ENCODE results near the gene POU6F2.

The POU6F2 gene

DNA sequence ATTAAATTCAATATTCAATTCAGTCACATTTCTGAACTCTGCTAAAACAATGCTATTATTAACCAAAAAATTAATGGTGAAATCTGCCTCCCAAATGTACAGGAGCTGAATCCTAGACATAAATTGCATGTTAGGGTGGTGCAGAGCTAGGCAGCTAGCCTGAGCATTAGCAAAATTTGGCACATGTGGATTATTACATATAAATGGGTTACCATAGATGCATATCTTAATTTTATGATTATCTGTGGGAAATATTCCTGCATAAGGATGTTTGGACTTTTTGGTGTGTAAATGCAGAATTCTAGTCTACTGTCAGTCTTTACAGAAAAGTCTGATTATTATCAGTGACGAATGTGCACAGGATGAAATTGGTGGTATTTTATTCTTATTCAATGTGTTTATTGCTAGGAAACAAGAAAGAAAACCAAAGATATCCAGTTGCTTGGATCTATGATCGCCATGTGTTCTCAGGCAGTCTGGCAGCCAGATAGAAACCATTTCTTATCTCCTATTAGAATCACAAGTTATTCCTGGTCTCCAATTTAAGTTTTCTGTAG lies 150.7 kb downstream of the POU6F2 start:
- no peak for DNase-seq (ENCODE audit: low read depth)

DNA sequence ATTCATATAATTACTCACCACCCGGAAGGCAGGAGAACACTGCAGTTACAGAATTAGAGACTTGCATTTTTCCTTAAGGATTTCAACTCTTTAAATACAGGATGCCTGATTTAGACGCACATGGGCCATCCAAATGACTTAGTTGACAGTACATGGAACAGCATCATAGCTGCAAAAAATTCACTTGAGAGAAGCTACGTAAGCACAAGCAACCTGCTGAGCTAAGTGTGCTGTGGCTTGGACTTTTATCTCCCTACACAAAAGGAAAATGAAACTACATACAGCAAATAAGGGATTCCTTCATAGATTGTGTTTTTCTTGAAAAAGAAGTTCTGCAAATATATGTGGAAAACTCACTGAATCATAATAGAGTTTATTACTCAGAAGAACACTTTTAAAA lies 152.6 kb downstream of the POU6F2 start:
- no peak for DNase-seq (ENCODE audit: low read depth)

DNA sequence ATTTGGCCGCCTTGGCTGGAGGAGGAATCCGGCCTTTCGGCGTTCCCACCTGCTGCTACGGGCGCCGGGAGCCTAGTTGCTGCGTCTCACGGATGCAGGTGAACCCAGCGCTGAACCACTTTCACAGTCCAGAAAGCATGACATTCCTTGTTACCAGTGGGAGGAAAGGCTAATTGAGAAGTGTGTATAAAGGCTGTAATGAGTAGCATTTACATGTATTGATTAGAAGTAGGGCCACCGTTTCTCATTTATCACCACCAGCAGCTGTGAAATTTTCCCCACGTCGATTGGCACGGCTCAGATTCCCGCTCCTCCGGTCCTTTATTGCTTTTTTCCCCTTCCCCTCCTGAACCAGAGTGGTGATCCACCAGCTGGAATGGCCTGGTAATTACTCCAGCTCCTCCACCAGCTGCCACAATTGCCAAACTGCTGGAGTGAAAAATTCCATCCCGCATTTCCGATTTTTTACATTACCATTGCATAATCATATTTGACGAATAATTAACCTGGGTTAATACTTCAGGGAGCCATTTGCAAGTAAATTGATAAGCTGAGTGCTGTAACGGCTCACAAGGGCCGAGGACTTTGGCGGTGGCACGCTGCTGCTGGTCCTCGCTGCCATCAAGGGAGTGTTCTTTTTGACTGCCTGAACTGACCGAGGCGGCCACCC lies 153.3 kb downstream of the POU6F2 start:
- no peak for DNase-seq (ENCODE audit: low read depth)

DNA sequence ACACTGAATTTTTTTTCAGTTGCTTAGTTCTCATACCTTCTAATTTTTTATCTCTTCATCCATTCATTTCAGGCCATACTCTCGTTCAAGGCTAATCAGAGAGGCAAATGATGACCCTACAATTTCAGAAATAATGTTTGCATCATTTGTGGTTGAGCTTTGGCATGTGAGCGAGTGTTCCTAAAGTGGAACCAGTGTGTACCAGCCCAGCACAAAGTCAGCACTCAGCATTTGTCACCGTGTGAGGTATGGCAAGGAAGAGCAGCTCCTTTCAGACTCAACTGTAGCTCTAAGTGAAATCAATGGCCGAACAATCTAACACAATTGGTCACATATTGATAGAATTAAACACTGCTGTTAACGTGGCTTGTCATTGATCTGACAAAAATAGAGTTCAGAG lies 154.6 kb downstream of the POU6F2 start:
- DNase-seq (ENCODE audit: low read depth): no peak

DNA sequence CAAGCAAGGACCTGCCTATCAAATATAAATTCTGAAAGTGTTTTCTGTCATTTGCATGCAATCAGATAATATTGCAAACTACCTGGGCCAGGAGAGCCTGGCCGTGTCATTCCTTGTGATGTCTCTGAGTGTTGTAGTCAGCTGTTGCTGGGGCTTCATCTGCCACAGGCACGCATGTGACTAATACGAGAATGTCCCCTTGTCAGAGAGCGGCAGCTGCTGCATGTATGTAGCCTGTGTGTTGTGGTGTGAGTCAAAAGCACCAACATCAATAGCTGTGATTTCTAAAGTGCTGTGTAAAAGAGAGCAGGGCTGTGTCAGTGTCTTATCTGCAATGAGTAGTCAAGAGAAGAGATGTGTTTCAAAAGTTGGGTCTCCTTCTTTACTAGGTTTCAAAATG lies 155.4 kb downstream of the POU6F2 start:
- no peak for DNase-seq (ENCODE audit: low read depth)

DNA sequence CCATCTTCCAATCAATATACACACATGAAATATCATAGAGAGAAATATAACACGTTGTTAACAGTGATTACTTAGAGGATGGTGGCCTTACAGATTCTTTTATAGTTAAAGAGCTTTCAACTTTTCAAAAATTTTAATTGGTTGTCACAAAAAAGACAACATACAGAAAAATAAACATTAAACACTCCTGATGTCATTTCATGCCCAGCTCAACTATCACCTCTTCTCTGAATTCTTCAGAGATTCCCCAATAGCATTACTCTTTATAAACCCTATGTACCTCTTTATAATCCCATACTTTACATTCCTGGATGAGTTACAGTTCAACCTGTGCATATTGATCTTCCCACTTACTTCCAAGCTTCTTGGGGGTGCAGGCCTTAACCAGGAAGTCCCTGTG lies 159.8 kb downstream of the POU6F2 start:
- no peak for DNase-seq (ENCODE audit: low read depth)

DNA sequence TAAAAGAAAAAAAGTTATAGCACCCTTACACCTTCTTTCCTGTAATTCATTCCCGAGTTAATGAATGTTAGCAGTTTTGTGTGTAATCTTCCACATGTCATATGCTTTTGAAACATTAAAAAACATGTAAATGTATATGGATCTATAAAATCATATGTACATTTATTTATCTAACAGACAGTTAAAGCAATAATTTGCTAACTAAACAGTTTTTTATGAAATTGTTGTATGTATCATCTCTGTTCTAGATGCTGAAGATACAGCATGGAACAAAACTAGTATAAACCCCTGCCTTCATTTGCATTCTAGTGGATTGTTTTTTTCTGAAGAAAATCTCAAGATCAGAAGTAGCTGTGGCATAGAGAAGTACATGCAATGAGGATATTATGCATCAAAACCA lies 165.0 kb downstream of the POU6F2 start:
- no peak for DNase-seq (ENCODE audit: low read depth)

DNA sequence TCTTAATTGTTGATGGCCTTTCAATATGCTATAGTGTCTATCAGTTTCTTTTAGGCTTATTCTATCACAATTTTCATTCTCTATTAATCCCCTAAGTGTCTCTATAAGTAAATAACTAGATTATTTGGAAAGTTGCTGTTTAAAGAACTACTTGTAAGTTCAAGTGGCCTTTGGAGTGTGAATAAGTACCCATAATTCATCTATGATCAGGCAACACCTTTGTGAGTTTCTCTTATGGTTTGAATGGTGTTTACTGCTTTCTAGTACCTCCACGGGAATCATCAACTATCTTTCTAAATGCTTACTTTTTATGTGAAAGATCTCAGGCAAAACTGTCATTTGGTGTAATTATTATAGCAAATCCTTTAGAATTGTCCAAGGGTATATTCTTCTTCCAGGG lies 166.7 kb downstream of the POU6F2 start:
- no peak for DNase-seq (ENCODE audit: low read depth)

DNA sequence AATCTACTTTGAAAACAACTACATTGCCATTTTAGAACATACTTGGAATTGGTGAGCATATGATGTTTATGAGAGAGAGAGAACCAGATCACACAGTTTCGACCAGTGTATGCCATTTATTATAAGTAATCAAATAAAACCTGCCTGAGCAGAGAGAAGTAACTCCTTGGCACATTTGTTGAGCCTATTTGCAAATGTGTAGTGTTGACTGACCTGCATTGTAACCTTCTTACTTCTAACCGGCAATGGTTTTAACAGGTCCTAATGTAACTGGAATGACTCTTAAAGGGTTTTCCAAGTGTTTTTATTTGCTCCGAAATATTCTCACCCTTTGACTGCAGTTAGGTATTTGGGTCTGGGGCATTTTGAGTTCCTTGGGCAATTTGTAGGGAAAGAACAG lies 167.6 kb downstream of the POU6F2 start:
- no peak for DNase-seq (ENCODE audit: low read depth)

DNA sequence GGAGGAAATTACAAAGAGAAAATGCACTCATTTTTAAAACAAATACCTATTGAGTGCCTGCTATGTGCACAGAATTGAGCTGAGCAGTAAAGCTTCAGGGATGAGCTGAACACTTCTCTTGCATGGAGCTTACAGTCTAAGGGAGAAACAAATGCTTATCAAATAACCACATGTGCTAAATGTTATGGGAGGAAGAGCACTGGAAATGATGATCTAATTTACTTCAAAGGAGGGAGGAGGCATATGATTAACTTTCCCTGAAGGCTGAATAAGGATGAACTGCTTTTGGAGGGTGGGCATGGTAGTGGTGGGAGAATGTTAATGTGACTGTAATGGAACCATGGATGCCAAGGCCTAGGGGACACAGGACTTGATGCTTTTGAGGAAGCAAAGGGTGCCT lies 168.2 kb downstream of the POU6F2 start:
- DNase-seq (ENCODE audit: low read depth): no peak

DNA sequence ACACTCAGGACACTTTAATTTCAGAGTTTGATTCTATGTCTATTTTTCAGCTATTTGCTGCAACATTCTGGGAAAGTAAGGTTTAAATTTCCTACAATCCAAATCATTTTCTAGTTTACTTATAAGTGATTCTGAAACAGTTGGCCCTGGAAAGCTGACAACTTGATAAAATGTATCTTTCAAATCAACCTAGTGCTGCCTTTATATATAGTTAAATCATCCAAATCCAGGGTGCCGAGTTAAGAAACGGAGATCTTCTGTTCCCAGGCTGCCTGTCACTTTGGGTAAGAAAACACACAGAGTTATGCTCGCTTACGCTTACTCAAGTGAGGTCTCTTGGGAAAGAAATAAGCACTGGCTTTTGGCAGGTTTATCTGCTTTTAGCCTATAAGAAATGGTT lies 175.0 kb downstream of the POU6F2 start:
- no peak for DNase-seq (ENCODE audit: low read depth)

DNA sequence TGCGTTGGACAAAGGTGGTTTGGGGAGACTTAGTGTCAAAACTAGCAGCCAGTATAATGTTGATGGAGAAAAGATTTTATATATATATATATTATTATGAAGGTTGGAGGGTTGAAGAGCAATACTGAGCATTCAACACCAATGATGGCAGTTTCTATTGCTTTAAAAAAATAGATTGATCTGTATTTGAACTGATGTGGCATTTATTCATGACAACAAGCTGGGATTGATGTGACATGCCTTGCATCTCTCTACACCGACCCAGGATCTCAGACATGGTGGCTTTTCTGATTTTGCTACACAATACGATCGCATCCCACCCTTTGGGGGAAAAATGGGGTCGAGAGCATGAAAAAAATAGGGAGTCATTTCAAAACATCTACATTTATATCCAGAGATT lies 175.4 kb downstream of the POU6F2 start:
- no peak for DNase-seq (ENCODE audit: low read depth)

DNA sequence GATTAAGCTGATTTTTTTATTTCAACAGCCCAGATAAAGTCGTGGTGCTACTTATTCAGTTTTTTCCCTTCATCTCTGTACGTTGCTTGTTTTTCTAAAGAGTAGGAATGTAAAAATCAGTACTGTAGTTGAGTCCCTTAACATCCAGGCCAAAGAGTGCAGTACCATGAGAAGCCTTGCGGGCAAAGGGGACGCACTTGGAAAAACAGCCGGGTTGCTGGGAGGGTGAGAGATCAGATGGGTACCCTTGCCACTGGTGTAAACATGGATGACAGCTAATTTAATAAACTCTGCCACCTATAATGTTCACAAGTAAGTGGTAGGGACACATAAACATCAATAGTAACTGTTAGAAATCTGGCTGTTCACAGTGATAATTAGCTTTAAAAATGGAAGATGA lies 175.9 kb downstream of the POU6F2 start:
- no peak for DNase-seq (ENCODE audit: low read depth)

DNA sequence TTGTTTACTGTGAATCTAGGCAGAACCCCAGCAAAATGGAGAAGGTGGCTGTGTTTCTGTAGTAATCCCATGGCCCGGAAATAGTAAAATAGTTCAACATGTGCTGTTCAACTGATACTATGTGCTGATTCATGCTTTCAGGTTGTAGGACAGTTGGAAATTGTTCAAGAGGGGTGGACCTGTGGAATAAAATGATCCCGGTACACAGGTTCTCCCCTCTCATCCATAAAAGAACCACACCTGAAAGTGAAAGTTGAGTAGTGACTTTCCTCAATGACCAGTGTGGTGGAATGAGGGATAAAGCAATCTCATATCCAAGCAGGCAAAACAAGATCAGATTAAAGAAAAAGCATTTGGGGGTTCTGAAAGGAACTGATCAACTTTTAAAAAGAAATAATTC lies 177.1 kb downstream of the POU6F2 start:
- DNase-seq (ENCODE audit: low read depth): no peak

DNA sequence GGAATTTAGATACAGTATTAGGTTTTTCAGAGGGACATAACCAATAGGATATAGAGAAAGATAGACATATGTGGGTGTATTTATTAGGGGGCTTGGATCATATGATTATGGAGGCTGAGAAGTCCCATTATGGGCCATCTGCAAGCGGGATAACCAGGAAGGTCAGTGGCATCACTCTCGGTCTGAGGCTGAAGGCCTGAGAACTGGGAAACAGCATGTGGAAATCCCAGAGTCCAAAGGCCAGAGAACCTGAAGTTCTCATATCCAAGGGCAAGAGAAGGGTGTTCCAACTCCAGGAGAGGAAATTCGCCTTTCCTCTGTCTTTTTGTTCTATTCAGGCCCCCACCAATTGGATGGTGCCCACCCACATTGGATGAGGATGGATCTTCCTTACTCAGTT lies 180.7 kb downstream of the POU6F2 start:
- no peak for DNase-seq (ENCODE audit: low read depth)

DNA sequence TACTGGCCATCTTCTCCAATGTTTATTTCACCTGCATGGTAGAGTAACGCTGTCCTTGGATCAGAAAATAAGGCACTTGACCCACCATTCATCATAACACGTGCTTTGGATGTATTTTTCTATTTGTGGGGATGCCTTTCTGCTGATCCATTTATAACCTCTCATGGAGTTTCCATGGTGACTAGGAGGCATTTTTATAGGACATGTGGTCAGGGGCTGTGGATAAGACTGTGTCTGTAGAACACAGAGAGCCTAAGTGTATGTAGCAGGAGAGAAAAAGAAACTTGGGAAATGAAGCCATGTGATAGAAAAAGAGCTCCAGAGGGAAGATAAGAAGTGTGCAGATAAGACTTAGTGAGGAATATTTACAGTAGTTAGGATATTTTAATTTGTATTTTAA lies 184.2 kb downstream of the POU6F2 start:
- DNase-seq (ENCODE audit: low read depth): no peak

DNA sequence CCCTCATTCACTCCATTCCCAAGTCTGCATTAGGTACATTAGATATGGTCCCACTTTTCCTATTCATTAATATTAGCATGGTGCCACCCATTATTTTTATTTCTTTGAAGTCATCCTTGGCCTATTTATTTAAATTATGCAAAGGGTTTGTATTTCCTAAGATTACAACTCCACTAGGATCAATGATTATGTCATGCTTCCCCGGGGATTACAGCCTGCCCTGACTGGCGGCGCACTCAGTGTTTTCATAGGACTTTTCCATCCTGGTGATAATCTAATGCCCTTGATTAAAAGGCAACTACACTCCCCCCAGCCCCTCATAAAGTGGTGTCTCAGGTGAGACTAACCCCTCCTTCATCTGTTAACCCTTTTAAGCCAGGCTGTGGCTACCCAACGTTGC lies 187.2 kb downstream of the POU6F2 start:
- no peak for DNase-seq (ENCODE audit: low read depth)

DNA sequence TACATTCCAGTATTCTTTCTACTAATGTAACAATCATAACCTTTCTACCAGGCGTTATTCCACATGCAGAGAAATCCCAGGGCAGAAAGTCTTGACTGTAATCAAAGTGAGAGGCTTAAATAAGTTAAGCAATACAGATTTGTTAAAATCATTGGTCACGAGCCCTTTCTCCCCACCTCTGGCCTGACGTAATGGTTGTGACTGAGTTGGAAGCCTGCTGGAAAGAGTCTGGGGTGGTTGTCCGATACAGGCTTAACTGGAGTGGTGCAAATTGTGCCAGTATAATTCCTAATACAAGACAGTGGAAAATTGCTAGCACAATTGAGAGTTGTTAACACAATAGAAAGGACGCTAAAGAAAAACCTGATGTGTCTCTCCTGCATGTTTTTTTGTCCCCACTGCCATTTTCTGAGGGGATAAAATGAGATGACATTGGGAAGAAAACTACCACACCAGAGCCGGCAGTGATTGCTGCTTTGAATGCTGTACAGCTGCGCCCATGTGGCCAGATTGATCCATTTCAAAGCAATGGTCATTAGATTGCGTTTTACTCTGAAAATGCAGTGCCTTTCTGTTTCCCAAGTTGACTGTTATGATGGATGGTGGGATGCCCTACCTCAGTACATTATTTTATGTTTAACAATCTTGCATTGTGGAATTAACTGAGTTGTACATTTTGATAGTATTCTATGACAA lies 190.8 kb downstream of the POU6F2 start:
- DNase-seq (ENCODE audit: low read depth): no peak

DNA sequence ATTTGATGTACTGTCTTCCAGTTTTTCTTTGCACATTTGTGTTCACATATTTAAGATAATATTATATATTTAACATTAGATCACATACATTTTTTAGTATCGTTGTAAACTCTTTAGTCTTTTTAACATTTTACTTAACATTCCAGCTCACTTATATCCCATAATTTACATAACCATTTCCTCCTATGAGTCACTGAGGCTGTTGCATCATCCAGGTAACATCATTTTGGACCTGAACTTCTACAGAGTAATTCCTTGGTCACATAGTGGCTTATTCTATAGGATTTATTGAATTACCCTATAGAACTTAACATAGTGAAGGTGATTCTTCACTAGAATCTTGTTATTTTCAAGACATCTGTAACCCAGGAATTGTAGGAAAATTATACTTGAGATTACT lies 194.4 kb downstream of the POU6F2 start:
- DNase-seq (ENCODE audit: low read depth): no peak

DNA sequence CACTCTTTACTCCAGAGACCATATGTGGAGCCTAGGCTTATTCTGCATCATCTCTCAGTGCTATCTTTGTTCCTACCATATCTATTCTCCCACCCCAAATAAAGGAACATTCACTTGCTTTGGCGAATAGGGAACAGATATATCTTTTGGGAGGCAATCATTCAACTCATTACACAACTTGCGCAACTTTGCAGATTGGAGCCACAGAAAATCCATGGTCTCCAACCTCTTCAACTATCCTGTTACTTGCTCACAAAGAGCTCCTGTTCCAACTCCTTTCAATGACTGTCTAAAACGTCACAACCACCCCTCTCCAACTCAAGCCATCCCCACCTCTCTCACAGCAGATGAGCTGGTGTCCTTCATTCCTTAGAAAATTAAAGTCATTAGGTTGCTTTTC lies 203.7 kb downstream of the POU6F2 start:
- DNase-seq (ENCODE audit: low read depth): no peak

DNA sequence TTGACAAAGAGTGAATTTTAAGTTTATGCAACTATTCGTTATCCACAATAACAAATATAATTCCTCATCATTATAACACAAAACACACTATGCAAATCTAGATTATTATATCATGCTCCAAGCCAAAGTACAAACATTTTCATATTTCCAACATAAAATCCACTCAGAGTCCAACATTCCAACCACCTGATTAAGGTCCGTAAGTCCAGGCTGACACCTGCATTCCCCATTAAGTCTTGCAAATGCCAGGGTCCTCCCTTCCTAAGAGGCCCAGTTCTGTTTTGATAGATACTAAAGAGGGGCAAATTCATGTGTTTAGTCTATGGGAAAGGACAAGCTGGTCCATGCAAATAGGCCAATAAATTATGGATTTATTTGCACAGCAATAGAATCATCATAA lies 206.1 kb downstream of the POU6F2 start:
- no peak for DNase-seq (ENCODE audit: low read depth)

DNA sequence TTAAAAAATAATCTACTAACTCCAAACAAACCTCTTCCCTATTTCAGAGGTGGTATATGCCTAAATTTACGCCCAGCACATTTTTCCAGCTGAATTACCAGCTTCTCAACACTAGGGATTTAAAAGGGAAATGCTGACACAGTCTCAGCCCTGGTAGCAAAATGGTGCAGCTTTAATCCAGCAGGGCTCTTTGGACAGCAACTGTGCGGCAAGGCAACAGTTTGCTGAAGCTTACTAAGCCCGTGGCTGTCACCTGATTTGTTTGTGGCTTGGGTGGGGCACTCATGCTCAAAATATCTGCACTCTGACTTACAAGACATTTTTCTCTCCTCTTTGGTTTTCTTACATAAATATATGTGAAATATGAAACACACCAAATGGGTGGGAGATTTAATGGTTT lies 206.7 kb downstream of the POU6F2 start:
- no peak for DNase-seq (ENCODE audit: low read depth)

DNA sequence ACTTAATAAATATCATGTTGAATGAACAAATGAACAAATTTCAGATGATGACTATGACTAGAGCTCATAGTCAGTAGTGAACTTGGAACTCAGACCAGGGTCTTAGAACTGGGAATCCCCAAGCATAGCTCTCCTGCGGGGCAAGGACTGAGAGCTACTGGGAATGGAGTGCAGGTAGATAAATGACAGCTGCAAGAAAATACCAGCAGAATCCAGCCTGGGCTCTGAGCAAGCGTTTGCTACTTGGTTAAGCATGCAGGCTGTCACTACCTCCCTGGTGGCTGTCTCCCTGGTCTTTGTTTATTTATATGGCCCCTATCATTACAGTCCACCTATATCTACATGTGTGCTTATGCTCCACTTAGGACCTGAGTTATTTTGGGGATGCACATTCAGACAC lies 208.4 kb downstream of the POU6F2 start:
- DNase-seq (ENCODE audit: low read depth): no peak

DNA sequence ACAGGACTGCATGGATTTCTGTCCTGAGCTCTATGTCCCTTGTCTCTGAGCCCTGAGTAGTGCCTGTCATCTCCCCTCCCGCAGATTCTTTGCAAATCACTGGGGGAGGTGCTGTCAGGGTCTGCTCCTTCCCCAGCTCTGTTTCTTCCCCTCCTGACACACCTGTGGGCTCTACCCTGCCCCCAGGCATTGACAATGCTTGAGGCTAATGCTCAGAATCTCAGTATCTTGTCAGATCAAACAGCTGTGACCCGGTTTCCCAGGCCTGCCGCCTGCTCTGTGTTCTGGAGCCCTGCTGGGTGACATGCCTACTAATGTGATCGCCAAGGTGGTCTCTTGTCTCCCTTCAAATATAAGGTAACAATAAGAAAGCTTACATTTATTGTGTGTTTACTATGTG lies 209.0 kb downstream of the POU6F2 start:
- no peak for DNase-seq (ENCODE audit: low read depth)

All from HS-5 (cell line).